Measurements from ENCODE around the gene AFTPH.
"Not testable (repeated sequence)": the region's sequence is repeated elsewhere in the genome, so short reads cannot be mapped to it uniquely, and the experiment has no call there.

AFTPH gene

DNA sequence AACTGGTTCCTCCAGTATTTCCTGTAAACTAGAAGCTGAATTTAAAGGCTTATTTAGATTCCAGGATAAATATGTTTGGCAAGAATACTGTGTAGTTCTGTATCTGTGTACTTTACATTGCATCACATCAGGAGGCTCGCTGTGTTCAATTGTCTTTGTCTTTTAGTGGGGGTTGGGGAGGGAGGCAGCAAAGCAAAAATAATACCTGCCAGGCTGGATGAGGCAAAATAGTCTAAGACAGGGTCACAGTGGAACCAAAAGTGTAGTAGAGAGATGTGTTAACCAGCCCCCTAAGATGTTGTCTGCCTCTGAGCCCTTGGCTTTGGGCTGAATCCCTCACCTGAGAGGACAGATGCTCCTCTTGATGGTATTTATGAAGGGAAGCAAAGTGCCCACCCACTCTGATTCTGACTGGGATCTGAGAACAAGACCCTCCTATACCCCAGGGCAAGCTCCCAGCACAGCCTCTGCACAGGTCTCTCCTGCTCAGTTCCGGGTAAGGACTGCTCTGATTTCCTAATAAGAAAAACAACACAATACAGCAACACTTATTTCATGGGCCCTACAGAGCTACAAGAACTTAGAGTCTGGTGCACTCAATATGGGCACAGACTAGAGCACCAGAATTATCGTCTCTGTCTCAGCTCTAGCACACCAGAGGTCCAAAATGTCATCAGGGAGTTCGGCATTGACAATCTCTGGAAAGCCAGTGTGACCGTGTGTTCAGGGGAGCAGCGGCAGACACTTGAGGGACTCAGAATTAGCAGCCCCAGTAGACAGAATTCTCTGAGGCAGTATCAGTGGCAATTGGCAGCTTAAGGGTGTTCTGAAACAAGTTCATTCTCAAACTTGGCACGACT is 7.2 kb upstream of the AFTPH start:
- Mint-ChIP-seq H3K4me3 (no peak overlapping the region), H3K9me3 (no peaks in the 10 kb centered on the region), H3K27ac (no peak overlapping the region), H3K4me1 (ENCODE audit: low read depth) (no peaks in the 10 kb centered on the region), H3K36me3 (ENCODE audit: low read depth) (no peaks in the 10 kb centered on the region), H3K27me3 (ENCODE audit: low read depth) (peaks cover 45% of the 10 kb centered on the region)

DNA sequence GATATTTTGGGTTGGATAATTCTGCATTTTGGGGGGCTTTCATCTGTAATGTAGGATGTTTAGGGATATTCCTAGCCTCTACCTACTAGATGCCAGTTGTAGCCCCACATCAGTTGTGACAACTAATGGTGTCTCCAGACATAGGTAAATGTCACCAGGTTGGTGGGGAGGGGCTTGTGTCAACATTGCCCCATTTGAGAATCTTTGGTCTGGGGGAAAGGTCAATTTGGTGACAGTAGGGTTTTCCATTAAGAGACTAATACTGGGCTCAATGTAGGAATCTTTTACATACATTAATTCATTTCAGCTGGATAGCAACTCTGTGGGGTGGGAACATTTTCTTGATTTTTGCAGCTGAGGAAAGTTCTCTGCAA is 6.6 kb upstream of the AFTPH start:
- no peaks in the 10 kb centered on the region for H3K36me3 Mint-ChIP-seq (ENCODE audit: low read depth)

GRCh38 chr2:64522843-64523428 is 1.2 kb upstream of the AFTPH start:
- no peaks in the 10 kb centered on the region for H3K9me3 Mint-ChIP-seq
- peaks cover 14% of the 10 kb centered on the region for H3K27me3 Mint-ChIP-seq (ENCODE audit: low read depth)
- H3K4me1 Mint-ChIP-seq (ENCODE audit: low read depth), result peaks cover 23% of the 10 kb centered on the region
- peak overlapping the region; percentile 96 for H3K27ac Mint-ChIP-seq
- H3K36me3 Mint-ChIP-seq (ENCODE audit: low read depth), result peaks cover 3% of the 10 kb centered on the region
- peak overlapping the region; percentile 96 for H3K4me3 Mint-ChIP-seq

More for the DNA sequence above, 6.6 kb upstream of the AFTPH start:
- Mint-ChIP-seq H3K4me1 (ENCODE audit: low read depth) (no peaks in the 10 kb centered on the region), H3K27me3 (ENCODE audit: low read depth) (peaks cover 45% of the 10 kb centered on the region), H3K4me3 (no peak overlapping the region), H3K9me3 (no peaks in the 10 kb centered on the region), H3K27ac (no peak overlapping the region)

- Mint-ChIP-seq H3K4me3 (peak overlapping the region; percentile 97), H3K27me3 (ENCODE audit: low read depth) (peaks cover 7% of the 10 kb centered on the region), H3K4me1 (ENCODE audit: low read depth) (peaks cover 35% of the 10 kb centered on the region), H3K36me3 (ENCODE audit: low read depth) (peaks cover 12% of the 10 kb centered on the region), H3K27ac (peak overlapping the region; percentile 97), H3K9me3 (no peaks in the 10 kb centered on the region)
Observed at GRCh38 chr2:64524604-64525316, 632 bp downstream of the AFTPH start.

GRCh38 chr2:64525317-64525613 is 1.1 kb downstream of the AFTPH start:
- Mint-ChIP-seq H3K27ac (peak overlapping the region; percentile 97), H3K9me3 (no peaks in the 10 kb centered on the region), H3K4me3 (peak overlapping the region; percentile 97), H3K36me3 (ENCODE audit: low read depth) (peaks cover 12% of the 10 kb centered on the region), H3K4me1 (ENCODE audit: low read depth) (peaks cover 38% of the 10 kb centered on the region), H3K27me3 (ENCODE audit: low read depth) (peaks cover 3% of the 10 kb centered on the region)

- Mint-ChIP-seq H3K27ac (peak overlapping the region; percentile 97), H3K4me3 (peak overlapping the region; percentile 97), H3K4me1 (ENCODE audit: low read depth) (peaks cover 41% of the 10 kb centered on the region), H3K9me3 (no peaks in the 10 kb centered on the region), H3K36me3 (ENCODE audit: low read depth) (peaks cover 12% of the 10 kb centered on the region), H3K27me3 (ENCODE audit: low read depth) (peaks cover 3% of the 10 kb centered on the region)
Observed at GRCh38 chr2:64526034-64526433, 1.9 kb downstream of the AFTPH start.

GRCh38 chr2:64530946-64531345 is 6.8 kb downstream of the AFTPH start:
- peaks cover 21% of the 10 kb centered on the region for H3K36me3 Mint-ChIP-seq (ENCODE audit: low read depth)
- not testable (repeated sequence) for H3K27me3 Mint-ChIP-seq (ENCODE audit: low read depth); H3K27ac Mint-ChIP-seq; H3K9me3 Mint-ChIP-seq; H3K4me3 Mint-ChIP-seq
- H3K4me1 Mint-ChIP-seq (ENCODE audit: low read depth), result peaks cover 56% of the 10 kb centered on the region

GRCh38 chr2:64532030-64532429 is 7.9 kb downstream of the AFTPH start:
- H3K27ac Mint-ChIP-seq, result no peak overlapping the region
- H3K36me3 Mint-ChIP-seq (ENCODE audit: low read depth), result peaks cover 22% of the 10 kb centered on the region
- H3K4me3 Mint-ChIP-seq, result no peak overlapping the region
- no peaks in the 10 kb centered on the region for H3K9me3 Mint-ChIP-seq
- H3K27me3 Mint-ChIP-seq (ENCODE audit: low read depth), result no peaks in the 10 kb centered on the region
- H3K4me1 Mint-ChIP-seq (ENCODE audit: low read depth), result peaks cover 51% of the 10 kb centered on the region

- Mint-ChIP-seq H3K27ac (no peak overlapping the region), H3K4me3 (no peak overlapping the region), H3K4me1 (ENCODE audit: low read depth) (peaks cover 49% of the 10 kb centered on the region), H3K9me3 (no peaks in the 10 kb centered on the region), H3K36me3 (ENCODE audit: low read depth) (peaks cover 13% of the 10 kb centered on the region), H3K27me3 (ENCODE audit: low read depth) (no peaks in the 10 kb centered on the region)
Observed at GRCh38 chr2:64533882-64534281, 9.8 kb downstream of the AFTPH start.

GRCh38 chr2:64534363-64534762 is 10.2 kb downstream of the AFTPH start:
- Mint-ChIP-seq H3K27me3 (ENCODE audit: low read depth) (no peaks in the 10 kb centered on the region), H3K36me3 (ENCODE audit: low read depth) (peaks cover 10% of the 10 kb centered on the region), H3K4me3 (peak overlapping the region; percentile 58), H3K9me3 (no peaks in the 10 kb centered on the region), H3K27ac (peak overlapping the region; percentile 37), H3K4me1 (ENCODE audit: low read depth) (peaks cover 47% of the 10 kb centered on the region)

GRCh38 chr2:64535024-64535423 is 10.9 kb downstream of the AFTPH start:
- Mint-ChIP-seq H3K4me3 (no peak overlapping the region), H3K27ac (no peak overlapping the region), H3K27me3 (ENCODE audit: low read depth) (no peaks in the 10 kb centered on the region), H3K4me1 (ENCODE audit: low read depth) (peaks cover 51% of the 10 kb centered on the region), H3K9me3 (no peaks in the 10 kb centered on the region), H3K36me3 (ENCODE audit: low read depth) (peaks cover 13% of the 10 kb centered on the region)

- Mint-ChIP-seq H3K27ac (no peak overlapping the region), H3K36me3 (ENCODE audit: low read depth) (peaks cover 10% of the 10 kb centered on the region), H3K4me3 (no peak overlapping the region), H3K4me1 (ENCODE audit: low read depth) (peaks cover 40% of the 10 kb centered on the region), H3K9me3 (no peaks in the 10 kb centered on the region), H3K27me3 (ENCODE audit: low read depth) (no peaks in the 10 kb centered on the region)
Observed at GRCh38 chr2:64537991-64538390, 13.9 kb downstream of the AFTPH start.

DNA sequence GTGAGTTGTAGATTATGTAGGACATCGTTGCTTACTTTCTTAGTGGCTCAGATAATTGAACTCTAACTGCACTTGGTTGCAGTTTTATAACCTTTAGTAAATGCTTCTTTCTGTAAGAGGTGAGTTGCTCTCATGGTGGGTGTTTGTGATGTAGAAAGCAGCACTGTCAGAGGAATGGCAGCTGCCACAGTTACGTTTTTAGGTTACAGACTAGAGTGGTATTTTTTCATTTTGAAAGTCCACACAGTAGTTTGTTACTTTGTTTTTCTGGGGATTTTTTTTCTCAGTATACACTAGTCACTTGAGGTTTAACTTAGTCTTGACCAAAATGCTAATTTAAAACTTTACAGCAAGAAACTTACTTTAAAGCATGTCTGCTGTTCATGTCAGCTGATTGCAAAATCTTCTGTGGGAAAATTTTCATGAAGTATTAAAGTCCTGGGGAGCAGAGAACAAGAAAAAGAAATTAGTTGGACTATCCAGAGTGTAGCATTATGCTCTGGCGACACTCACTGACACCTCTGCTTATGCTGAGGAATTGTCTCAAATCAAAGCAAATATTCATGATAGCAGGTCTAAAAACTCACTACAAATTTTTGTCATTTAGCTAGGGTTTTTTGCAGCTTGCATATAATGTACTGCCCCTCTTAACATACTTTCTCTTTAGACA is 14.8 kb downstream of the AFTPH start:
- Mint-ChIP-seq H3K4me1 (ENCODE audit: low read depth) (peaks cover 36% of the 10 kb centered on the region), H3K4me3 (no peak overlapping the region), H3K27ac (no peak overlapping the region)

DNA sequence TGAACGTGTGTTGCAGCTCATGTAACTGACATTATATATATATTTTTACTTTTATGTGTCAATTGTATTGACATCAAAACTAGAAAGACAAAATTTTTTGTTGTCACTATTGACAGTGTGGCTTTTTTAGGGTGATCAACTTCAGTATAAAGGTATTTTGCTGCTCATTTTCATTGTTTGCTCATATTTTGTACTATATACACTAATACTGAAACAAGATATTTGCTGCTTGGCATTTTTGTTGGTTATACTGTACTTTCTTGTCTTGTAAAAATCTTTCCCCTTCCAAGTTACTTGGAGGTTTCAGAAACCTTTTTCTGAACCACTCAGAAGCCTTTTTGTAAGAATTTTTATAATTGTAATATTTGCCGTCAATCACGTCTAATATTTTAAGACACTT is 16.5 kb downstream of the AFTPH start:
- Mint-ChIP-seq H3K4me1 (ENCODE audit: low read depth) (peaks cover 30% of the 10 kb centered on the region), H3K36me3 (ENCODE audit: low read depth) (peaks cover 7% of the 10 kb centered on the region)

More for the DNA sequence above, 14.8 kb downstream of the AFTPH start:
- peaks cover 10% of the 10 kb centered on the region for H3K36me3 Mint-ChIP-seq (ENCODE audit: low read depth)
- H3K9me3 Mint-ChIP-seq, result no peaks in the 10 kb centered on the region
- H3K27me3 Mint-ChIP-seq (ENCODE audit: low read depth), result no peaks in the 10 kb centered on the region

More for the DNA sequence above, 16.5 kb downstream of the AFTPH start:
- no peaks in the 10 kb centered on the region for H3K9me3 Mint-ChIP-seq
- H3K27ac Mint-ChIP-seq, result no peak overlapping the region
- H3K4me3 Mint-ChIP-seq, result no peak overlapping the region
- H3K27me3 Mint-ChIP-seq (ENCODE audit: low read depth), result no peaks in the 10 kb centered on the region
